Psoas muscle (tissue), 8 donors: ENCODE data around the gene HMBS. TPM values are rescaled to one million over a fixed set of nuclear protein-coding genes. Genes with fewer than 3 reads are reported as not detected.

ENCODE experiments used
- ATAC-seq, 4 donors: fragments of 200-7000 bp; cut with Tn5 transposase; one replicate each; pipeline ENCODE4 v1.9.1; 2020; ENCODE audit warnings: moderate library complexity in 3 of 4, mild to moderate bottlenecking in 2 of 4
- DNase-seq, 2 donors: peaks; one replicate each; pipeline ENCODE4 v3.0.0-alpha.2; 2020
- H3K27ac ChIP-seq: fragments of 200-600 bp; one replicate; pipeline ENCODE4 v1.8.0; 2022
- H3K27me3 ChIP-seq, 3 donors: fragments of 200-600 bp in 1 of 3; one replicate each; pipeline versions ENCODE4 v1.6.1 to v1.8.0; 2013 to 2022; ENCODE audit warnings: low read length in 2 of 3, mild to moderate bottlenecking in 2 of 3, moderate library complexity in 1 of 3; ENCODE audit not compliant: insufficient read depth in 3 of 3
- H3K36me3 ChIP-seq, 2 donors: fragments of 200-600 bp in 1 of 2; one replicate each; pipeline versions ENCODE4 v1.6.1 to v1.8.0; 2013 to 2022; ENCODE audit warnings: low read depth in 1 of 2, mild to moderate bottlenecking in 1 of 2, moderate library complexity in 1 of 2; ENCODE audit not compliant: insufficient read depth in 1 of 2
- H3K4me1 ChIP-seq: fragments of 200-600 bp; one replicate; pipeline ENCODE4 v1.8.0; 2022
- H3K4me3 ChIP-seq: fragments of 200-600 bp; one replicate; pipeline ENCODE4 v1.8.0; 2022; ENCODE audit warnings: mild to moderate bottlenecking
- H3K9me3 ChIP-seq: fragments of 200-600 bp; one replicate; pipeline ENCODE4 v1.8.0; 2022
- WGBS, 3 donors: extraction: QIAGEN DNeasy Blood & Tissue Kit; methylation state at CpG; one replicate each; pipeline versions ENCODE4 v1.1.6 to v1.1.7; 2013; 5-methylcytosine and 5-hydroxymethylcytosine counted together
- intact Hi-C, 2 donors: fragments of 100-400 bp; cut with DNase I; formaldehyde crosslinking; loops; one replicate each; pipeline versions ENCODE4 v1.11.0 to v1.14.2; 2022
- polyA plus RNA-seq, 3 donors: library from polyadenylated mRNA; stranded (reverse); fragments of 200-250 nt; gene quantifications; one replicate each; pipeline ENCODE4 v1.2.3, GENCODE V29; 2013
- total RNA-seq, 4 donors: library from RNA; stranded (reverse); fragmentation: NEBNext Ultra II Directional in 2 of 4; extraction: Animal tissue kit (Norgen Biotek cat#: 25700) in 2 of 4; gene quantifications; one replicate each; pipeline versions ENCODE4 v1.2.1 to v1.2.4, GENCODE V29; 2021 to 2023
- TF ChIP-seq, protein P1 (sequence below): fragments of 200-600 bp; IDR thresholded peaks from one replicate; pipeline ENCODE4 v1.8.0; 2022; ENCODE audit warnings: antibody characterized with exemption
- donor health status: healthy with polysubstance abuse.
- donor health status: DM: no; HTN: no; CAD: no; lungs with moderate emphysema.
- donor health status: Bipolar disorder and iron deficiency.
- donor health status: healthy.
- donor health status: DM: yes; HTN: yes; CAD: no.
- donor health status: DM: no; HTN: no; CAD: no.
- donor health status: DM: no; HTN: no; CAD: no.
- donor health status: DM: yes; HTN: yes; CAD: no.

HMBS gene
- total and polyA plus RNA-seq, 7 donors = 18.1 to 45.3 (median 33.3) TPM

- no peak for ATAC-seq
- intact Hi-C loops = no loop called here
- H3K36me3 ChIP-seq = peaks cover 8 to 92% of the 10 kb centered on the region in 2 donors
- H3K27ac ChIP-seq = no peak overlapping the region
- no peaks in the 10 kb centered on the region for H3K9me3 ChIP-seq
- no peaks in the 10 kb centered on the region for H3K27me3 ChIP-seq
- no peak overlapping the region for H3K4me3 ChIP-seq
- DNase-seq = no peak
- H3K4me1 ChIP-seq = no peaks in the 10 kb centered on the region
- TF ChIP-seq, protein P1, sequence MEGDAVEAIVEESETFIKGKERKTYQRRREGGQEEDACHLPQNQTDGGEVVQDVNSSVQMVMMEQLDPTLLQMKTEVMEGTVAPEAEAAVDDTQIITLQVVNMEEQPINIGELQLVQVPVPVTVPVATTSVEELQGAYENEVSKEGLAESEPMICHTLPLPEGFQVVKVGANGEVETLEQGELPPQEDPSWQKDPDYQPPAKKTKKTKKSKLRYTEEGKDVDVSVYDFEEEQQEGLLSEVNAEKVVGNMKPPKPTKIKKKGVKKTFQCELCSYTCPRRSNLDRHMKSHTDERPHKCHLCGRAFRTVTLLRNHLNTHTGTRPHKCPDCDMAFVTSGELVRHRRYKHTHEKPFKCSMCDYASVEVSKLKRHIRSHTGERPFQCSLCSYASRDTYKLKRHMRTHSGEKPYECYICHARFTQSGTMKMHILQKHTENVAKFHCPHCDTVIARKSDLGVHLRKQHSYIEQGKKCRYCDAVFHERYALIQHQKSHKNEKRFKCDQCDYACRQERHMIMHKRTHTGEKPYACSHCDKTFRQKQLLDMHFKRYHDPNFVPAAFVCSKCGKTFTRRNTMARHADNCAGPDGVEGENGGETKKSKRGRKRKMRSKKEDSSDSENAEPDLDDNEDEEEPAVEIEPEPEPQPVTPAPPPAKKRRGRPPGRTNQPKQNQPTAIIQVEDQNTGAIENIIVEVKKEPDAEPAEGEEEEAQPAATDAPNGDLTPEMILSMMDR = no peak
- 90 to 92% (median 90%) methylated on average over 19 of the region's 19 CpGs for WGBS, 3 donors
Observed at GRCh38 chr11:119078675-119079420, 5.8 kb upstream of the HMBS start.

DNA sequence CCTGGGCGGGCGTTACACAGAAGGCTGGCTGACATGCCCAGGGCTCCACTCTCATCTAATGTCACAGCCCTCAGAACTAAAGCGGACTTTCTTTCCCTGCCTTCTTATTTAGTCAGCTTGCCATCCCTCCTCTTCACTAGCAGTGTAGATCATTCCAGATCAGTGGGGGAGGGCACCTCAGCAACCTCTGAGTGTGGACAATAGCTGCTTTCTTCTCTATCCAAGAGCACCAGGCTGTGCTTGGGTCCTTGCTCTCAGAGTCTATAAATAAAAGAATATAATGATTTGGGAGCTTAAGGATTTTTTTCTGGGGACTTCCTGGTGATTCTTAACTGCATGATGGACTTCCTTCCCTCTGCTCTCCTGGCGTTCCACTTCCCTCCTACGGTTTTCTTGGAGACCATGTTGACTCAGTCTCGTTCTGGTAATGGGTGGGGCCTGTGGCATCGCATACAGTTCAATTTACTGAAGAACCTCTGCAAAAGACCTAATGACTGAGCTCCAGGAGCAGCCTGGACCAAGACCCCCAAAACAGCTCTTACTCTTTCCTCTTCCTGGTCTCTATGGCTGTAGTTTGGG, 2.9 kb upstream of the HMBS start:
- DNase-seq (no peak), ATAC-seq (no peak)
- Histone ChIP-seq H3K4me1 (peaks cover 8% of the 10 kb centered on the region), H3K27me3 (no peaks in the 10 kb centered on the region), H3K4me3 (no peak overlapping the region), H3K9me3 (no peaks in the 10 kb centered on the region), H3K27ac (no peak overlapping the region), H3K36me3 (peaks cover 8 to 63% of the 10 kb centered on the region in 2 donors)
- 69 to 74% (median 73%) methylated on average over 7 of the region's 7 CpGs for WGBS, 3 donors
- TF ChIP-seq, protein P1 = no peak
- intact Hi-C loops = no loop called here

- no peaks in the 10 kb centered on the region for H3K9me3 ChIP-seq
- intact Hi-C loops = no loop called here
- ATAC-seq = no peak
- H3K27ac ChIP-seq = peak overlapping the region; percentile 95
- H3K4me1 ChIP-seq = peaks cover 8% of the 10 kb centered on the region
- WGBS, 3 donors = 1 to 2% (median 1%) methylated on average over 13 of the region's 13 CpGs
- peak overlapping the region; percentile 79 for H3K4me3 ChIP-seq
- TF ChIP-seq, protein P1 = no peak
- H3K27me3 ChIP-seq = no peaks in the 10 kb centered on the region
- no peak for DNase-seq
- peaks cover 0 to 41% of the 10 kb centered on the region in 2 donors for H3K36me3 ChIP-seq
Observed at GRCh38 chr11:119085437-119085847, 761 bp downstream of the HMBS start.

DNA sequence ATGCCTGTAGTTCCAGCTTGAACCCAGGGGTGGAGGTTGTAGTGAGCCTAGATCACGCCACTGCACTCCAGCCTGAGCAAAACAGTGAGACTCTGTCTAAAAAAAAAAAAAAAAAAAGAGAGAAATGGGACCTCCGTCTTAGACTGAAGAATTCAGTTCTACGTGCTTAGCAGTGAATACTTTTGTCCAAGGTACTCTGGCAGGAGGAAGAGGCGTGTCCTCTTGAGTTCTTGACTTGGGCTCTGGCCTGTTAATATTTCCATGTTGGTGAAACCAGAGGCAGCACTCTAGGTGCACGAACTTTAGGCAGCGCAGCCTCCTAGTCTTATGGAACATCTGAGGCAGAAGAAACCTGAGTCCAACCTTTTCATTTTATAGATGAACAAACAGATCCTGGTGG, 2.4 kb downstream of the HMBS start:
- no peaks in the 10 kb centered on the region for H3K27me3 ChIP-seq
- 88 to 96% (median 89%) methylated on average over 6 of the region's 6 CpGs for WGBS, 3 donors
- peaks cover 8% of the 10 kb centered on the region for H3K4me1 ChIP-seq
- H3K9me3 ChIP-seq = no peaks in the 10 kb centered on the region
- H3K27ac ChIP-seq = no peak overlapping the region
- ATAC-seq (no peak), DNase-seq (no peak)
- no peak overlapping the region for H3K4me3 ChIP-seq
- H3K36me3 ChIP-seq = peaks cover 0 to 40% of the 10 kb centered on the region in 2 donors
- TF ChIP-seq, protein P1 = no peak
- intact Hi-C loops = no loop called here
